ENCODE results near the gene MED12L.

Gene MED12L

DNA sequence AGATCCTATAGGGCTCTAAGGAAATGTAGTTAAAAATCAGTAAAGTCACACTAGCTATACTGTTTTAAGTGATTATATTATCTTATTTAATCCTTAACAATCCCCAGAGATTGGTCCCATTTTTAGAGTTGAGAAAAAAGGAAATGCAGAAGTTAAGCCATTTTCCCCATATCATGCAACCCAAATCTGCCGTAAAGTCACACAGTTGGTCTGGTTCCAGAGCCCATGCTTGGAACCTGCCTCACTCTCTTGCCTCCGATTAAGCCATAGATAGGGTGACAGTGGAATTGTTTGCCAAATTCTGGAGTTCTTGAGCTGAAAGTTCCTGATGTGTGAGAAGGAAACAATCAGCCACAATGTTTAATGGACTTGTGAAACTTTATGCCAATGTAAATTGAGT is 246.2 kb downstream of the MED12L start:
- DNase-seq (ENCODE audit: low read depth in 1 of 2, low spot score in 1 of 2): peak in 1 of 2 experiments; percentile 41
- H3K4me3 ChIP-seq (replicated peaks; ENCODE audit: insufficient read depth, low read length): no peak overlapping the region
- H3K27ac ChIP-seq (replicated peaks): peak overlapping the region; percentile 51

DNA sequence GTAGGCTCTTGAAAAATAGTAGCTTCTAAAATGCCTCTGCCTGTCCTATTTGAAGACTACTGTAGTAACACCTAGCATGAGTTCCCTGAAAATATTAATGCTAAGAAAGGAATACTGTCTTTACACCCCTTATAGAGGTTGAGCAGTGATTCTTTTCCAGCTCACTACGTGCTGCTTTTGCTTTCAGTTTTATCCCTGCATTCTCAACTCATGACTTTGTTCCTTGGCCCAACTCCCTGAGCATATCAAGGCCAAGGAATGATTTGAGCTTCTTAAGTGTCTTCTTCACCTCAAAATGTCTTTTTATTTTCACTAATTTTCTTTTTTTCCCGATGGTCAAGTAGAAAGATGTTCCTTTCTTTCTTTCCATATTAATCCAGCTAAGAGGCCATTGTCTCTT is 260.4 kb downstream of the MED12L start:
- Histone ChIP-seq H3K27me3 (ENCODE audit: insufficient read depth, poor library complexity, severe bottlenecking) (no peaks in the 10 kb centered on the region), H3K27ac (replicated peaks) (peak overlapping the region; percentile 84), H3K4me3 (replicated peaks; ENCODE audit: insufficient read depth, low read length) (peak overlapping the region; percentile 3; the same call in 1 of the 2 replicates)
- no peak for DNase-seq (ENCODE audit: low read depth in 1 of 2, low spot score in 1 of 2)
- TF ChIP-seq, protein P1, sequence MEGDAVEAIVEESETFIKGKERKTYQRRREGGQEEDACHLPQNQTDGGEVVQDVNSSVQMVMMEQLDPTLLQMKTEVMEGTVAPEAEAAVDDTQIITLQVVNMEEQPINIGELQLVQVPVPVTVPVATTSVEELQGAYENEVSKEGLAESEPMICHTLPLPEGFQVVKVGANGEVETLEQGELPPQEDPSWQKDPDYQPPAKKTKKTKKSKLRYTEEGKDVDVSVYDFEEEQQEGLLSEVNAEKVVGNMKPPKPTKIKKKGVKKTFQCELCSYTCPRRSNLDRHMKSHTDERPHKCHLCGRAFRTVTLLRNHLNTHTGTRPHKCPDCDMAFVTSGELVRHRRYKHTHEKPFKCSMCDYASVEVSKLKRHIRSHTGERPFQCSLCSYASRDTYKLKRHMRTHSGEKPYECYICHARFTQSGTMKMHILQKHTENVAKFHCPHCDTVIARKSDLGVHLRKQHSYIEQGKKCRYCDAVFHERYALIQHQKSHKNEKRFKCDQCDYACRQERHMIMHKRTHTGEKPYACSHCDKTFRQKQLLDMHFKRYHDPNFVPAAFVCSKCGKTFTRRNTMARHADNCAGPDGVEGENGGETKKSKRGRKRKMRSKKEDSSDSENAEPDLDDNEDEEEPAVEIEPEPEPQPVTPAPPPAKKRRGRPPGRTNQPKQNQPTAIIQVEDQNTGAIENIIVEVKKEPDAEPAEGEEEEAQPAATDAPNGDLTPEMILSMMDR (IDR thresholded peaks at IDR 0.05; ENCODE audit: insufficient read depth, low read length): no peak
- TF ChIP-seq, protein P2, sequence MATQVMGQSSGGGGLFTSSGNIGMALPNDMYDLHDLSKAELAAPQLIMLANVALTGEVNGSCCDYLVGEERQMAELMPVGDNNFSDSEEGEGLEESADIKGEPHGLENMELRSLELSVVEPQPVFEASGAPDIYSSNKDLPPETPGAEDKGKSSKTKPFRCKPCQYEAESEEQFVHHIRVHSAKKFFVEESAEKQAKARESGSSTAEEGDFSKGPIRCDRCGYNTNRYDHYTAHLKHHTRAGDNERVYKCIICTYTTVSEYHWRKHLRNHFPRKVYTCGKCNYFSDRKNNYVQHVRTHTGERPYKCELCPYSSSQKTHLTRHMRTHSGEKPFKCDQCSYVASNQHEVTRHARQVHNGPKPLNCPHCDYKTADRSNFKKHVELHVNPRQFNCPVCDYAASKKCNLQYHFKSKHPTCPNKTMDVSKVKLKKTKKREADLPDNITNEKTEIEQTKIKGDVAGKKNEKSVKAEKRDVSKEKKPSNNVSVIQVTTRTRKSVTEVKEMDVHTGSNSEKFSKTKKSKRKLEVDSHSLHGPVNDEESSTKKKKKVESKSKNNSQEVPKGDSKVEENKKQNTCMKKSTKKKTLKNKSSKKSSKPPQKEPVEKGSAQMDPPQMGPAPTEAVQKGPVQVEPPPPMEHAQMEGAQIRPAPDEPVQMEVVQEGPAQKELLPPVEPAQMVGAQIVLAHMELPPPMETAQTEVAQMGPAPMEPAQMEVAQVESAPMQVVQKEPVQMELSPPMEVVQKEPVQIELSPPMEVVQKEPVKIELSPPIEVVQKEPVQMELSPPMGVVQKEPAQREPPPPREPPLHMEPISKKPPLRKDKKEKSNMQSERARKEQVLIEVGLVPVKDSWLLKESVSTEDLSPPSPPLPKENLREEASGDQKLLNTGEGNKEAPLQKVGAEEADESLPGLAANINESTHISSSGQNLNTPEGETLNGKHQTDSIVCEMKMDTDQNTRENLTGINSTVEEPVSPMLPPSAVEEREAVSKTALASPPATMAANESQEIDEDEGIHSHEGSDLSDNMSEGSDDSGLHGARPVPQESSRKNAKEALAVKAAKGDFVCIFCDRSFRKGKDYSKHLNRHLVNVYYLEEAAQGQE (IDR thresholded peaks at IDR 0.05; ENCODE audit: insufficient replicate concordance, low read depth): no peak
- TF ChIP-seq POLR2AphosphoS5 (IDR thresholded peaks at IDR 0.05; ENCODE audit: low read depth) (no peak), SPI1 (IDR thresholded peaks at IDR 0.05; ENCODE audit: borderline replicate concordance, low read depth) (no peak), GABPA (IDR thresholded peaks at IDR 0.05; ENCODE audit: low read depth) (no peak)

More for the DNA sequence above, 246.2 kb downstream of the MED12L start:
- TF ChIP-seq, protein P1 (IDR thresholded peaks at IDR 0.05; ENCODE audit: insufficient read depth, low read length): no peak
- TF ChIP-seq GABPA (IDR thresholded peaks at IDR 0.05; ENCODE audit: low read depth): no peak
- TF ChIP-seq SPI1 (IDR thresholded peaks at IDR 0.05; ENCODE audit: borderline replicate concordance, low read depth): peak; percentile 61; the same call in 1 of the 2 replicates
- TF ChIP-seq POLR2AphosphoS5 (IDR thresholded peaks at IDR 0.05; ENCODE audit: low read depth): no peak
- TF ChIP-seq, protein P2 (IDR thresholded peaks at IDR 0.05; ENCODE audit: insufficient replicate concordance, low read depth): no peak
- H3K27me3 ChIP-seq (ENCODE audit: insufficient read depth, poor library complexity, severe bottlenecking): no peaks in the 10 kb centered on the region

DNA sequence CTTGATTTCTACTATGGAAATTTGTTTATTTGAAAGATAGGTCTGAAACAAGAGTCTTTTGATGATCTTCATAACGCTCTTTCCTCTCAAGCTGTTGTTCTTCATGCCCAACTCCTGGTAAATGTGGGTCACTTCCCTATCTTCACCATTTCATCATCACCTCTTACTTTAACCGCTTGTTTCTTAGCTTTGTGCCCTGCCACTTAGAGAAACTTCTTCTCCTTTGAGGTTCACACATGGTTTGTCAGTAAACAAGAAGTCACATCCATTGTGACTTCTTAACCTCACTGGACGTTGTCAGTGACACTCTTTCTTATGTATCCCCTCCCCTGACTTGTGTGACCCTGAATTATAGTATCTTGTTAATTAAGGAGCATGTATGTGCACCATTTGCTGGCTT is 260.8 kb downstream of the MED12L start:
- DNase-seq (ENCODE audit: low read depth in 1 of 2, low spot score in 1 of 2): peak; percentile 82
- TF ChIP-seq POLR2AphosphoS5 (IDR thresholded peaks at IDR 0.05; ENCODE audit: low read depth): peak; percentile 68; the same call in 1 of the 2 replicates
- peak; percentile 95 for TF ChIP-seq SPI1 (IDR thresholded peaks at IDR 0.05; ENCODE audit: borderline replicate concordance, low read depth)
- no peak for TF ChIP-seq GABPA (IDR thresholded peaks at IDR 0.05; ENCODE audit: low read depth)
- TF ChIP-seq, protein P1 (IDR thresholded peaks at IDR 0.05; ENCODE audit: insufficient read depth, low read length): no peak
- TF ChIP-seq, protein P2 (IDR thresholded peaks at IDR 0.05; ENCODE audit: insufficient replicate concordance, low read depth): no peak
- H3K27ac ChIP-seq (replicated peaks): peak overlapping the region; percentile 84
- H3K27me3 ChIP-seq (ENCODE audit: insufficient read depth, poor library complexity, severe bottlenecking): no peaks in the 10 kb centered on the region
- no peak overlapping the region for H3K4me3 ChIP-seq (replicated peaks; ENCODE audit: insufficient read depth, low read length)
